C1 segment of cervical spinal cord (tissue), 14 donors: ENCODE results near the gene NNAT.
"Not testable (repeated sequence)": the region's sequence is repeated elsewhere in the genome, so short reads cannot be mapped to it uniquely, and the experiment has no call there.

Source experiments
- DNase-seq, 14 donors: peaks; one replicate each; lab custom pipeline; 2025; lab: John Stamatoyannopoulos, UW

The NNAT gene

GRCh38 chr20:37521061-37521771, at the start of gene NNAT:
TSS of gene NNAT (plus strand) at chr20:37521250. CDS start at chr20:37521332, 82 bp downstream.
- peak in 2 of 14 donors; percentile 12 to 50 for DNase-seq

DNA sequence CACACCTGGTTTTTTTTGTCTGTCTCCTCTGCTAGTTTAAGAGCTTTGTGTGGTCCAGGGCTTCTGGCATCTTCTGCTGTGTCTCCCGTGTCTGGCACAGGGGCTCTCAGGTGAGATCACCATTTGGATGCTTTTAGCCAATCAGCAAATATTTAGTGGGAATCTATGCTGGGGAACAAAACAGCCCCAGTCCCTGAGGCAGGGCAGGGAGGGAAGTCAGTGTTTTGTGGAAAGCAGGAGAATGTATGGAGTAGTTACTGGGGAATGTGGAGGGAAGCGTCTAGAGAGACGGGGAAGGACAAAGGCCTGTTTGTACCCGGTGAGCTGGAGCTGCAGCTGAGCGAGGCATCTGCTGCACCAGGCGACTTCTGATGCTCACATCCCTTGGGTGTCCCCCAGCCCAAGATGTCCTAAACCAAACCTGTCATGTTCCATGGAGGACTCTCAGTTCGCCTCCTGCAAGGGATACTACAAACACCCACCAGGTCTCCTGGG, 49.3 kb upstream of the NNAT start:
- DNase-seq, result no peak

GRCh38 chr20:37472435-37472834, 48.6 kb upstream of the NNAT start:
- not testable (repeated sequence) for DNase-seq

GRCh38 chr20:37473249-37474000, 47.6 kb upstream of the NNAT start:
- no peak for DNase-seq

DNA sequence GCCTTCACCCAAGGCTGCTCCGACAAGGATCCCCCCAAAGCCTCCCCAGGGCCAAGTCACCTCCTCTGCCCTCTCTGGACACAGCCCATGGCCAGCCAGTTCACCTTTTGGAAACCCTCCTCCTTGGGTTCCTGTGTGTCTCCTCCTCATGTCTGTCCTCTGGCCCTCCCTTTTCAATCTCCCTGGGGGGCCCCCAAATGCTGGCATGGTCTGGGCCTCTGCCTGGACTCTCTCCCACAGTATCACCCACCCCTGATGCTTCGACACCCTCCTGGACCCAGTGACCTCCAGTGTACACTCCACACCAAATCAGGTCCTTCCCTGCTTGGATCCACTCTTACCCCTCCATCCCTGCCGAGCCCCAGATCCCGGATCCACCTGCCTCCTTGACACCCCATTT, 46.7 kb upstream of the NNAT start:
- no peak for DNase-seq

DNA sequence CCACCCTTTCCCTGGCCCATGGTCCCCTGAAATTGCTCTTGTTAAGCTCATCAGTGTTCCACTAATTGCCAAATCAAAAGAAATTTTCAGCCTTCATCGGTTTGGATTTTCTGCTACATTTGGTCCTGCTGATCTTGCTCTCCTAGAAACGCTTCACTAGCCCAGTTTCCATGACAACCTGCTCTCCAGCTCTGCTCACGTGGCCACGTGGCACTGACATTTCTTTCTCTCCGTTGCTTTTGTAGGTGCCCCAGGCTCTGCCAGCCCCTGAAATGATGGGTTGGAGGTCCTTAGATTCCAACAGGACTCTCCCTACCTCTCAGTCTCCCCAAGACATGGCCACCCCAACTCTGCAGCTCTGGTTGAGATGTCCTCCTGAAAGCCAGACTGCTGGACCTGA, 45.8 kb upstream of the NNAT start:
- no peak for DNase-seq

GRCh38 chr20:37477041-37477440, 44.0 kb upstream of the NNAT start:
- no peak for DNase-seq

DNA sequence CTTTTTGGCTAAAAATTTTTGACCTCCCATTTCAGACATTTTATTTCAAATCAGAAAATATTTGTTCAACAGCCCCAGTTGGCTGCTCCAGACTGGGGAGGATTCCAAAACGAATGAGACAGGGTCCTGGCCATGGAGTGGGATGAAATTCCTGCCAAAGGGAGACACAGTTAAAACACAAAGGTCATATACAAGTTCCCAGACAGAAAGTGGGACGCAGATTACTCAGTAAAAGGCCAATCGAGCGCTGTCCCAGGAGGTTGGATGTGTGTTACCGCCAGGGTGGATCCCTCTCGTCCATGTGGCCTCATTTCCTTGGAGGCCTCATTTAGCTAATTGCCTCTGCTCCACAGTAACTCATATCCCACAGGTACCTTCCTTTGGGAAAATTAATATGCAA, 41.8 kb upstream of the NNAT start:
- DNase-seq, result peak in 1 of 14 donors; percentile 35

- no peak for DNase-seq
These were observed 40.9 kb upstream of the NNAT start for GRCh38 chr20:37479925-37480691.

DNA sequence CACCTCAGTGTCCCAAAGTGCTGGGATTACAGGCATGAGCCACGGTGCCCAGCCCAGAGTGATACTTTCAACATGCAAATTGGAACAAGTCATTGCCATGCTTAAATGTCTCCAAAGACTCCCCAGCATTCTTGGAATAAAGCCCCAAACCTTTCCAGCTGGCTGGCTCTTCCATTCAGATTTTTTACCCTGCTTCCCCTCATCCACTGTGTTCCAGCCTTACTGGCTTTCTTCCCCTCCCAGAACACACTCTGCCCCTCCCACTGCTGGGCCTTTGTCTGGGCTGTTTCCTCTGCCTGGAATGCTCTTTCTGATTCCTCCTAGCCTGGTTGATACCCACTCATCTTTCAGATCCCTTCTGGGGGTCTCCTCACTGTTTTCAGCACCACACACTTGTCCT, 40.1 kb upstream of the NNAT start:
- DNase-seq, result peak in 3 of 14 donors; percentile 10 to 32 (median 13)

DNA sequence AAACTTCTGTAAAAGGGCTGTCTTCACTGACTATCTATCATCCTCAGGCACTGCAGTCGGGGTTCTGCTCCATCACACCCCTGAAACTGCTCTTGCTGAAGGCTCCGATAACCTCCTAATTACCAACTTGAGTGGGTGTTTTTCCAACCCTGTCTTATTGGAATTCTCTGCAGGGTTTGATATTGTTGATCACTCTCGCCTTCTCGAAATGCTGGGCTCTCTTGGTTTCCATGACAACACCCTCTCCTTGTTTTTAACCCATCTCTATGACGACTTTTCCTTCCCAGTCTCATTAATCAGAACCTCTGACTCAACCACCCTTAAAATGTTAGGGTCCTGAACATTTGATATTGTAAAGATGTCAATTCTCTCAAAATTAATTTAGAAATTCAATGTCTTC, 39.4 kb upstream of the NNAT start:
- DNase-seq, result no peak

GRCh38 chr20:37484331-37484730, 36.7 kb upstream of the NNAT start:
- no peak for DNase-seq

DNA sequence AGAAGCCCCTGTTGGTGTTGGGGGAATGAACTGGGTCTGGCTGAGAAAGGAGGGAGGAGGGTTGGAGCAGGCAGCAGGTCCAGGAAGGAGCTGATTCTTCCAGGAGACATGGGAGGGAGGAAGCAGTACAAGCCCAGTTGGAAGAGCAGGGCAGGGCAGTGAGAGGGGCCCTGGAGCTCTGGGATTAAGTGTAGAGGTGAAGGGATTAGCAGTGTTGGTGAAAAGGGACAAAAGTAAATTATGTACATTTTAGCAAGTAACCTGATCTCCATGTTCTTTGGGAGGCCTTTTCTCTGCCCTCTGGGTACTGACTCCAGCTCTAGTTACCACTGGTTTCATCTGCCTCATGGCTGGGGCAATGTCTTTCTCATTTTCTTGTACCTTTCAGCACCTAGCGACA, 34.8 kb upstream of the NNAT start:
- DNase-seq, result not testable (repeated sequence)

DNA sequence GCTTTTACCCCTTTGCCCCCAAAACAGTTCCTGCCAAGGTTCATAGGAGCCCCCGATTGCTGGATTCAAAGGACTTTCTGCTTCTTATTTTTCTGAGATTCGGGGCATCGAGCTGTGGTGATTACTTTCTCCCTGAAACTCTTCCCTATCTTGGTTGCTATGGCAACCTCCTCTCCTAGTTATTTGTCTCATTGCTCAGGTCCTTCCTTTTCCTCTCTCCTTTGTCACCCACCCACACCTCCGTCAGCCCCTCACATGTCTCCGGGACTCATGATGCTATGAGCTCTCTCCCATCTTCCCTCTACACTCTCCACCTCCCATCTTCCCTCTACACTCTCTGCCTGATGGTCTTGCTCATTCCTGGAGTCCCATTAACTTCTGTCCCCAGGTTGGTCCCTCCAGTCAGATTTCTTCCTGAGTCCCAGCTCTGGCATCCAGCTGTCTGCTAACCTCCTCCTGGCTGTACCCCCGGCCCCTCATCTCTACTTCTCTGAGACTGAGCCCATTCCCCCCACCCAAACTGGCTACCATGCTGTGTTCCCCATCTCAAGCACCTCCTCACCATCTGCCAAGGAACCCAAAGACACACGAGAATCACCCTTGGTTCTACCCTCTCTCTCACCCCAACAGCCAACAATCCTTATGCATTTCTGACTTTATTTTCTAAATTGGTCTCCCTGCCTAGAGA, 30.2 kb upstream of the NNAT start:
- no peak for DNase-seq

DNA sequence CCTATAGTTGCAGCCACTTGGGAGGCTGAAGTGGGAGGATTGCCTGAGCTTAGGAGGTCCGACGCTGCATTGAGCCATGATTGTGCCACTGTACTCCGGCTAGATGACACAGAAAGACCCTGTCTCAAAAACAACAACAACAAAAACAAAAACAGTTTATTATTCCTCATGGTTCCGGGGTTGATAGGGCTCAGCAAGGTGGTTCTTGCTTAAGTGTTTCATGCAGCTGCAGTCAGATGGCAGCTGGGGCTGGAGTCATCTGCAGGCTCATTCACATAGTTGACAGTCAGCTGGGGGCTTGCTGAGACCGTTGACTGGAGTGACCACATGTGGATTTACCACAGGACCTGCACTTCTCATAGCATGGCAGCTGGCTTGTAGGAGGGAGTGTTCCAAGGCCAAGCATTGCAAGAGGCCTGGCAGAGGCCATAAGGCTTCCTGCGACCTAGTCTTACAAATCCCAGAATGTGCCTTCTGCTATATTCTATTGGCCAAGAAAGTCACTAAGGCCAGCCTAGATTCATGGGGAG, 28.9 kb upstream of the NNAT start:
- DNase-seq, result no peak

DNA sequence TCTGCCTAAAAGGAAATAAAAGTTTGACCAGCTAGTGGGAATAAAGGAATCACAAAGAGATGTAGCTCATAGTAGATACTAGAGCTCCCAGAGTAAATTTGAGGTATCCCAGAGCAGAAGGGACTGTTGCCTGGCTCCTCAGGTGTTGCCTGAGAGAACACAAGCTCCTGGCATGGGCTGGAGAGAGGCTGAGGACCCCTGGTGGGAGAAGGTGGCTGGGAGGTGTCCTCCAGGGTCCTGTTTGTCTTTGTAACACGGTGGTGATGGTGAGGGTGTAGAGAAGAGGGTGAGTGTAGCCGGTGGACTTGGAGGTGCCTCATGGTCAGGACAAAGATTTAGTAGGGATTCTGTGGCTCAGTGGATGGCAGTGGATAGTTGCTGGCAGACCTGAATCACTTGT, 28.1 kb upstream of the NNAT start:
- no peak for DNase-seq

DNA sequence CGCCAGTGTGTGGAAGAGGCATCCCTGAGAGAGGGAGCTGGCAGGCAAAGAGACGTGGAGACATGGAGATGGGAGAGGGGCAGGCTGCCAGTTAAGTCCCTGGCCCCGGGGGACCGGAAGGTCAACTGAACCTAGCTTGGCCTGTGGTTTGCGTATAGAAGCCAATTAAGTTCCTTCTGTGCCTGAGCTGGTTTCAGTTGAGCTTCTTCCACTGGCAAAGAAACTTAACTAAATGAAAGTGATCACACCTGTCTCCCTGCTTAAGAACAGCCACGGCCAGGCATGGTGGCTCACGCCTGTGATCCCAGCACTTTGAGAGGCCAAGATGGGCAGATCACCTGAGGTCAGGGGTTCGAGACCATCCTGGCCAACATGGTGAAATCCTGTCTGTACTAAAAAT, 26.7 kb upstream of the NNAT start:
- DNase-seq, result no peak

DNA sequence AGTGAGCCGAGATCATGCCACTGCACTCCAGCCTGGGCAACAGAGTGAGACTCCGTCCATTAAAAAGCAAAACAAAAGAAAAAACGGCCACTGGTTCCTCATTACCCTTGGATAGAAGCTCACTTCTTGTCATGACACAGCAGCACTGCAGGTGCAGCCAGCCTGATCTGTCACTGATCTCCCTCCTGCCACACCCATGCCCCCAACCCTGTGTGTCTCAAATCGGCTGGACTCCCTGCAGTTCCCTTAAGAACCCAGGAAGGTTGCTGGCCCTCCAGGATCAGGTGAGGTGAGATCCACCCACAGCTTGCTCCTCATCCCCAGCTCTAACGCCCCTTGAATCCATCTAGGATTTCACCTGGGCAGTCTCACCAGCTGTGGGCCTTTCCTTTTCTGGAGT, 26.3 kb upstream of the NNAT start:
- DNase-seq, result no peak

- no peak for DNase-seq
These were observed 22.9 kb upstream of the NNAT start for GRCh38 chr20:37498066-37498665.

DNA sequence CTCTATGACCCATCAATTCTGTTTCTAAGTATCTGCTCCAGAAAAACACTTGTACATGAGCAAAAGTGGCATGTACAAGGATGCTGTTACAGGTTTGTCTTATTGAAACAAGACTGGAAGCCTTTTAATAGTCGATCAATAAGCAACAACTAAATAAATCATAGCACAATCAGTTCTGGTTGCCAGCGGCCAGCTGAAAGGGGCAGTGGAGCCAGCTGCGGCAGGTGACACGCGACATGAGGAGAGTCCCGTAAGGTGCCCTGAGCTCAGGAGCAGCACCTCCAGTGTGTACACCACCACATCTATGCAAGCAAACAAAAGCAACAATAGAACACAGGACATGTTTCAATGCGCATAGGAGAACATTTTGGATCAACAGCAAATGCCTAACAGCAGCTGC, 20.7 kb upstream of the NNAT start:
- no peak for DNase-seq

GRCh38 chr20:37501940-37502339, 19.1 kb upstream of the NNAT start:
- DNase-seq, result peak in 1 of 14 donors; percentile 19
